Left cardiac atrium (tissue), 4 donors: ENCODE data around the gene PEAK1. TPM values are rescaled to one million over a fixed set of nuclear protein-coding genes. Genes with fewer than 3 reads are reported as not detected.

ENCODE experiments used
- ATAC-seq, 2 donors: fragments of 200-7000 bp; cut with Tn5 transposase; one replicate each; pipeline ENCODE4 v1.9.1; 2020; ENCODE audit warnings: mild to moderate bottlenecking in 2 of 2, moderate library complexity in 2 of 2
- DNase-seq: peaks from one replicate; pipeline ENCODE4 v3.0.0-alpha.2; 2020
- intact Hi-C, 2 donors: fragments of 100-400 bp; cut with DNase I; formaldehyde crosslinking; loops; one replicate each; pipeline versions ENCODE4 v1.14.1 to v1.15.1; 2022 to 2023
- total RNA-seq, 2 donors: library from RNA; stranded (reverse); fragmentation: NEBNext Ultra II Directional; extraction: Animal tissue kit (Norgen Biotek cat#: 25700); gene quantifications; one replicate each; pipeline ENCODE4 v1.2.1, GENCODE V29; 2021
- donor health status: DM: no; HTN: yes; CAD: no.
- donor health status: DM: no; HTN: yes; CAD: no; lungs with severe emphysema.
- donor health status: DM: yes; HTN: yes; CAD: no.
- donor health status: Dilated cardiomyopathy.

Gene PEAK1
- total RNA-seq, 2 donors from 2014 or later: 59.0 to 71.7 TPM

GRCh38 chr15:77097248-77097721 is 322.6 kb downstream of the PEAK1 start:
- DNase-seq: no peak
- ATAC-seq: no peak
- intact Hi-C loops: no loop called here

GRCh38 chr15:77096541-77096940 is 323.4 kb downstream of the PEAK1 start:
- ATAC-seq: no peak
- intact Hi-C loops: no loop called here
- no peak for DNase-seq

GRCh38 chr15:77096138-77096537 is 323.8 kb downstream of the PEAK1 start:
- intact Hi-C loops: no loop called here
- no peak for ATAC-seq

GRCh38 chr15:77094397-77095030 is 325.4 kb downstream of the PEAK1 start:
- intact Hi-C loops: no loop called here
- no peak for ATAC-seq

More at GRCh38 chr15:77096138-77096537, 323.8 kb downstream of the PEAK1 start:
- DNase-seq: no peak

GRCh38 chr15:77093436-77093835 is 326.5 kb downstream of the PEAK1 start:
- ATAC-seq (no peak), DNase-seq (no peak)
- intact Hi-C loops: no loop called here

More at GRCh38 chr15:77094397-77095030, 325.4 kb downstream of the PEAK1 start:
- DNase-seq: no peak

GRCh38 chr15:77091097-77091496 is 328.8 kb downstream of the PEAK1 start:
- ATAC-seq: no peak
- no peak for DNase-seq
- intact Hi-C loops: no loop called here

GRCh38 chr15:77087213-77087612 is 332.7 kb downstream of the PEAK1 start:
- ATAC-seq (no peak), DNase-seq (no peak)
- intact Hi-C loops: no loop called here

GRCh38 chr15:77085297-77085696 is 334.6 kb downstream of the PEAK1 start:
- DNase-seq (no peak), ATAC-seq (no peak)
- intact Hi-C loops: no loop called here

GRCh38 chr15:77084436-77084835 is 335.5 kb downstream of the PEAK1 start:
- ATAC-seq (no peak), DNase-seq (no peak)
- intact Hi-C loops: no loop called here

- DNase-seq: peak; percentile 84
- peak; percentile 99 for ATAC-seq
- intact Hi-C loops: no loop called here
Measured at GRCh38 chr15:77083381-77084160, 336.3 kb downstream of the PEAK1 start.

- intact Hi-C loops: no loop called here
- DNase-seq (no peak), ATAC-seq (no peak)
Measured at GRCh38 chr15:77081971-77082370, 337.9 kb downstream of the PEAK1 start.

- intact Hi-C loops: no loop called here
- ATAC-seq: no peak
Measured at GRCh38 chr15:77076323-77076915, 343.5 kb downstream of the PEAK1 start.

GRCh38 chr15:77075528-77075927 is 344.4 kb downstream of the PEAK1 start:
- intact Hi-C loops: no loop called here
- no peak for ATAC-seq

More at GRCh38 chr15:77076323-77076915, 343.5 kb downstream of the PEAK1 start:
- DNase-seq: no peak

GRCh38 chr15:77074350-77074749 is 345.6 kb downstream of the PEAK1 start:
- intact Hi-C loops: no loop called here
- no peak for ATAC-seq
- no peak for DNase-seq

More at GRCh38 chr15:77075528-77075927, 344.4 kb downstream of the PEAK1 start:
- no peak for DNase-seq

- DNase-seq (no peak), ATAC-seq (no peak)
- intact Hi-C loops: no loop called here
Measured at GRCh38 chr15:77071305-77072223, 348.3 kb downstream of the PEAK1 start.

GRCh38 chr15:77070495-77071304 is 349.2 kb downstream of the PEAK1 start, which contains the start of gene TSPAN3:
TSS of gene TSPAN3 (minus strand) at chr15:77071109. CDS start at chr15:77070954, 155 bp downstream.
- intact Hi-C loops: no loop called here
- DNase-seq (peak; percentile 95), ATAC-seq (peak; percentile 98)

- intact Hi-C loops: no loop called here
- no peak for ATAC-seq
- no peak for DNase-seq
Measured at GRCh38 chr15:77070180-77070494, 349.8 kb downstream of the PEAK1 start.

- ATAC-seq (no peak), DNase-seq (peak; percentile 41)
- intact Hi-C loops: no loop called here
Measured at GRCh38 chr15:77069521-77070121, 350.3 kb downstream of the PEAK1 start.
